ENCODE measurements around the gene ARMC10.
"Not testable (repeated sequence)": the region's sequence is repeated elsewhere in the genome, so short reads cannot be mapped to it uniquely, and the experiment has no call there.

ARMC10 gene

GRCh38 chr7:103079836-103080235 lies 4.9 kb downstream of the ARMC10 start:
- DNase-seq: no peak

DNA sequence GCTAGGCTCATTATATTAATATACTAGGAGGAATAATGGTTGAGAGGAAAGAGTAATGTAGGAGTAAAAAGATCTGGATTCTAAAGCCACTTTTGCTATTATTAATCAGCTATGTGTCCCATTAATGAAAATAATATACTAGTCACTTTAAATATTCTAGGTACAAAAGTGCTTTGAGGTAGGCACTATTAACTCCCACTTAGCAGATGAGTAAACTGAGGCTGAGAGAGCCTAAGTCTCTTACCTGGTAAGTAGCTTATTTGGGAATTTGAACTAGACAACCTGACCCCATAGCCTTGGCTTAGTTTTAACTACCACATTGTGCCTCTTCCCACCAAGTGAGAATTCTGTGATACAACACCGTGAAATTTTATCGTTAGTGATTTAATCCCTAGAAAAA lies 6.0 kb downstream of the ARMC10 start:
- DNase-seq: no peak

DNA sequence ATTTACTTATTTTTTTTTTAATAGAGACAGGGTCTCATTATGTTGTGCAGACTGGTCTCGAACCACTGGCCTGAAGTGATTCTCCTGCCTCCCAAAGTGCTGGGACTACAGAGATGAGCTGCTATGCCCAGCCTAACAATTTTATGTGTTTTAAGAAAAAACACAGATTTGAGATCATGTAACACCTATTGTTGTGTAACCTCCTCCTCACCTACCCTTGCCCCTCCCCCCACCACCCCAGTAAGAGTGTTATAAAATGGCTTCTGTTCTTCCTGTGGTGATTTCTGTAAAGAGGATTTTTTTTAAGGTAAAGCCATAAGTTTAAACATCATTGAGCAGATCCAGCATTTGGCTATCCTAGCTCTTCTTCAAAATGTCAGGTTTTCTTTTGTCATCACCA lies 7.6 kb downstream of the ARMC10 start:
- no peak for DNase-seq

DNA sequence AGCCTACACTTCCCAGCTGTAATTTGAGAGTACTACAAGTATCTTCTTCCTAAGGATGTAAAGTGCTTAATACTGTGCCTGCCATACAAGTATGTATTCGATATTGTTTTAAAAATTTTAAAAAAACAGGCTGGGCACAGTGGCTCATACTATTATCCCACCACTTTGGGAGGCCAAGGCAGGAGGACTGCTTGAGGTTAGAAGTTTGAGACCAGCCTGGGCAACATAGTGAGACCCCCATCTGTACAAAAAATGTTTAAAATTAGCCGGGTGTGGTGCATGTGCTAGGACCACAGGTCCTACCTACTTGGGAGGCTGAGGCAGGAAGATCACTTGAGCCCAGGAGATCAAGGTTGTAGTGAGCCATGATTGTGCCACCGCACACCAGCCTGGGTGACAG lies 8.3 kb downstream of the ARMC10 start:
- DNase-seq: no peak

DNA sequence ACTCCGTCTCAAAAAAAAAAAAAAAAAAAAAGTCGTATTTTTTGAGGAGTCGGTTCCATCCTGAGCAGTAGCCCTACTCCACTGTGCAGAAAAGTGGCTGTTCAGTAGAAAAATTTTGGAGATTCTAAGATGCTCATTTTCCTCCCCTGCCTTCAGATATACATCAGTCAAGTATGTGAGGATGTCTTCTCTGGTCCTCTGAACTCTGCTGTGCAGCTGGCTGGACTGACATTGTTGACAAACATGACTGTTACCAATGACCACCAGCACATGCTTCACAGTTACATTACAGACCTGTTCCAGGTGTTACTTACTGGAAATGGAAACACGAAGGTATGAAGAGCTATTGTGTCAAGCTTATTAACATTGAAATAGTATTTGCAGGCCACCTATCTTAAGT lies 17.4 kb downstream of the ARMC10 start:
- DNase-seq: not testable (repeated sequence)

DNA sequence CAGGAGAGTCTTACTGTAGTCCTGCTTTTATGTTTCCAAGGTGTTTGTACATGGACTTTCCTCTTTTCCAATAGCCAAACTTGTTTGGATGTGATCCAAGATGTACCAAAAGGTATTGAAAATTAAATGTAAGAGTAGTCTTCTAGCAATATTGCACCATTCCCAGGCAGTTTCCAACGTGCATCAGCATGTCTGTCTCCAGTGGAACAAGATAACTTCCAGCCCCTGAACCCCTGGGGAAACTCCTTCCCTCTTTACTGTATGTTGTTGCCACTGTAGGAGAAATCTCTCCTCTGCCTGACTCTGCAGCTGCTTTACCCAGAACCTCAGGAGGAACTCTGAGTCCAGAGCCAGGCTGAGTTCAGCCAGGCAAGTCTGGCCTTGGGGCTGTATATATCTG lies 18.5 kb downstream of the ARMC10 start:
- no peak for DNase-seq

DNA sequence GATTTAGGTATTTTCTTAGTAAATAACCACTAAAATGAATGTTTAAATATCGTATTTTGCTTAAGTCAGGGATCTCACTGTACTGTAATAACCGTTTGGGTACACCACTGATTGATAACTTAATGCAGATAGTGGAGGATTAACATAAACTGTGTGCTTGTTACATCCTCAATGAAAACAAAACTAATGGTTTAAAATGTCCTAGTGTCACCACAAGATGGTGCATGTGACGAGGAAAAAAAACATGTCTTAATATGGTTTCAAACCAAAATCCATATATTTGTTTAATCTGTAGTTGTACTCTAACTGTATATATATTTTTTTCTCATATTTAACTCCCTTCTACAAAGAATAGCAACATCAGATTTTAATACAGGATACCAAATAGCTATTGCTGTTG lies 19.2 kb downstream of the ARMC10 start:
- no peak for DNase-seq

GRCh38 chr7:103095558-103095957 lies 20.6 kb downstream of the ARMC10 start:
- DNase-seq: not testable (repeated sequence)

DNA sequence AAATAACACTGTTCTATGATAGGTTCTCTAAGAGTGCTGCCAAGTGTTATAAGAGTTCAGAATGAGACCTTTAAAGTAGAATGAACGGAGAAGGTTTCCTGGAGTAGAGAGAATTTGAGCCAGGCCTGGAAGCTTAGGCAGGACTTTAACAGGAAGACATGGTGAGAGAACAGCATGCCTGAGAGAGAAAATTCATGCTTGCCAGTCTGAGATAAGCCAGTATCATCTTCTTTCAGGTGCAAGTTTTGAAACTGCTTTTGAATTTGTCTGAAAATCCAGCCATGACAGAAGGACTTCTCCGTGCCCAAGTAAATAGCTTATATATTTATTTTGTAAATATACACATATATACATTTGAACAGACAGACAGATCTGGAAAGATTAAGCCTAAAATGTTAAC lies 22.1 kb downstream of the ARMC10 start:
- DNase-seq: no peak

DNA sequence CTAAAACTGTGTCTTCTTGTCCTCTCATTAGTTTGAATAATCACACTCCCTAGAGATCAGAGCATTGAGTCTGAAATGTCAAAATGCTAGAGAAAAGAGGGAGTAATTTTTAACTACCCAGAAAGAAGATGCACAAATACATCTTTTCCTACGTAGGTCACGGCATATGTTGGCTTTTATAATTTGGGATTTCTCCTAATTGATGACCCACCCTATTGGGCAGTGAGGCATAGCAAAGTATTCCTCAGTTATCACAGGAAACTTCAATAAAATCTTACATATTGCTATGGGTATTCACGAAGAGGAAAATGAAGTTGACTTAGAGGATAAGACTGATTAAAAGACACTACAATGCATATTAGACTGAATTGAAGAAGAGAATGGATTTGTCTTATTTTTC lies 25.4 kb downstream of the ARMC10 start:
- no peak for DNase-seq

DNA sequence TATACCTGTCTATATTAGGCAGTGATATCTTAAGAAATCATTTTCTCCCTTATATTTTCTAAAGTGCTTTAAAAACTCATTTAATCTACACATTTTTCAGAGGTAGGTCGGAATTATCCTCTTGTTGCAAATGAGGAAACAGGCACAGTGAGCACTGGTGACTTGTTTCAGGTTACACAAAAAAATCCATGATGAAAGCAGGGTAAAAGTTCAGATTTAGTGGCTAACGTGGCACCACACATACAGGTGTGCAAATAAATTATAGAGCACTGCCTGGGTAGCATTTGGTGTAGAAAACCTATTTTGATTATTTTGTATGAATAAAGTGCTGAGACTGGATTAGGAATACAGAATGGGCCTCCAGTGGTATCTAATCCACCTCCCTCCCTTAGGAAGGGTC lies 26.6 kb downstream of the ARMC10 start:
- no peak for DNase-seq

- DNase-seq: no peak
Observed at GRCh38 chr7:103106005-103106702, 31.2 kb downstream of the ARMC10 start.

DNA sequence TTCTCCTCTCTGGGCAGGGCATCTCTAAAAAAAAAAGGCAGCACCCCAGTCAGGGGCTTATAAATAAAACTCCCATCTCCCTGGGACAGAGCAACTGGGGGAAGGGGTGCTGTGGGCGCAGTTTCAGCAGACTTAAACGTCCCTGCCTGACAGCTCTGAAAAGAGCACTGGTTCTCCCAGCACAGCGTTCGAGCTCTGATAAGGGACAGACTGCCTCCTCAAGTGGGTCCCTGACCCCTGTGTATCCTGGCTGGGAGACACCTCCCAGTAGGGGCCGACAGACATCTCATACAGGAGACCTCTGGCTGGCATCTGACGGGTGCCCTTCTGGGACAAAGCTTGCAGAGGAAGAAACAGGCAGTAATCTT lies 31.7 kb downstream of the ARMC10 start:
- not testable (repeated sequence) for DNase-seq

DNA sequence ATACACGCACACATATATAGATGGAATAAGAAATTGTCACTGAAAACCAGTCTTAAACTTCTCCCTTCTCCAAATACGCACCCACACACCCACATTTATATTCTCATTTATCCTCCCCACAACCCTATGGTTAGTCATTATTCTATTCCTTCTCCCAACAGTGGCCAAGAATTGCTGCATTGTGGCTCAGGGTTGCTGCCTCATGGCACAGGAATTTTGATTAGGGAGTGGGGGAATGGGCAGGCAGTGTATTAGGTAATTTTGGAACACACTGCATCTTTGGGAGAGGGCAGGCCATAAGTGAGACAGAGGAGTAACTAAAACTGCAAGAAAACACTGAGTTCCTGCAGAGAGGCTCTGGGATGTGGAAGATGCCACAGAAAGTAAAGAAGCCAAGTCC lies 38.2 kb downstream of the ARMC10 start:
- DNase-seq: no peak

DNA sequence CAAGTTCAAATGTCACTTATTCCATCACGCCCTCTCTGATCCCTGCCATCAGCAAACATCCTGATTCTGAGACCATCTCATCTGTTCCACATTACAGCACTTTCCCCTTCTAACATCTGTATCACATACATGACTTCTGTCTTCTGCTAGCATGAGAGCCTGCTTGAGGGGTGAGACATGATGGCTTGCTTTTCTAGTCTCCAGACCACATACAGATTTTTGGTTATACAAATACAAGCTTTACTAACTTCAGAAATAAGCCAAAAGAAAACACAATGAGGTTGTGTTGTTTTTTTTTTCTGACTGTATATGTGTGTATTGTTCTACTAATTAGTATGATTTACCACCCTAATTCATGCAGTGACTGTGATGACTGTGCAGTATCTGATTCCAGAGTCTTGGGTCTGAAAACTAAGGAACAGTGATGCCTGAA lies 39.7 kb downstream of the ARMC10 start:
- DNase-seq: no peak

DNA sequence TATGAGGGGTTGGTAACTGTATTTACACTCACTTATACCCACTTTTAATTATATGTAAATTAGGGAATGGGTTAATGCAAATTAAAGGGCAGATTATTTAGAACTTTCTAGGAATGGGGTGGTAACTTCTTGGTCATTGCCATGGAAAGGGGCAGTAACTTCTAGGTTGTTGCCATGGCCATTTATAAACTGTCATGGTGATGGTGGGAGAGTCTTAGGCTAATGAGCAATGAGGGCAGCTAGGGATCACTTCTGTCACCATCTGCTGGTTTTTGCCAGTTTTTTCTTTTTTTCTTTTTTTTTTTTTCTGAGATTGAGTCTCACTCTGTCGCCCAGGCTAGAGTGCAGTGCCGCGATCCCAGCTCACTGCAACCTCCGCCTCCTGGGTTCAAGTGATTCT lies 40.8 kb downstream of the ARMC10 start:
- DNase-seq: no peak

- DNase-seq: no peak
Observed at GRCh38 chr7:103116511-103116910, 41.6 kb downstream of the ARMC10 start.

GRCh38 chr7:103116991-103117390 lies 42.1 kb downstream of the ARMC10 start:
- no peak for DNase-seq

GRCh38 chr7:103117465-103117864 lies 42.5 kb downstream of the ARMC10 start:
- no peak for DNase-seq

- no peak for DNase-seq
Observed at GRCh38 chr7:103119791-103120291, 44.9 kb downstream of the ARMC10 start.

- no peak for DNase-seq
Observed at GRCh38 chr7:103120362-103120761, 45.4 kb downstream of the ARMC10 start.

- DNase-seq: no peak
Observed at GRCh38 chr7:103121641-103122040, 46.7 kb downstream of the ARMC10 start.

GRCh38 chr7:103123529-103123928 lies 48.6 kb downstream of the ARMC10 start:
- no peak for DNase-seq

GRCh38 chr7:103124429-103124979 lies 49.6 kb downstream of the ARMC10 start:
- no peak for DNase-seq

DNA sequence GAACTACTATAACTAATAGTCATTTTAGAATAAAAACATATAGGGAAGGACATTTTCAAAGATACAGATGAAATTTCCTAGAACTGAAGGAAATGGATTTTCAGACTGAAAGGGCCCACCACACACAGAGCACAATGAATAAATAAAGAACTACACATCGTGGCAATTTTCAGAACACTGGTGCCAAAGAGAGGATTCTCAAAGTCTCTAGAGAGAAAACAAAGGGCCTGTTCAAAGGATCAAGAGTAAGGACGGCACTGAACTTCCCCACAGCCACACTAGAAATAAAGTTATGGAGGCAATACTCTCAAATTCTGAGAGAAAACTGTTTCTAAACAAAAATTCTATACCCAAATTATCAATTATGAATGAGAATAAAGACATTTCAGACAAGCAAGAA lies 52.1 kb downstream of the ARMC10 start:
- DNase-seq: no peak
